GM19438 (cell line): ENCODE measurements around the gene PLA2G15.

Experiments
- ATAC-seq: cut with Tn5 transposase; IDR thresholded peaks from one replicate; pipeline ENCODE4 v1.9.1; 2021; ENCODE audit warnings: low read depth; ENCODE audit not compliant: unreplicated experiment

PLA2G15 gene

GRCh38 chr16:68296291-68296690 lies 51.1 kb downstream of the PLA2G15 start:
- no peak for ATAC-seq

- ATAC-seq: no peak
Observed at GRCh38 chr16:68296693-68297092, 51.5 kb downstream of the PLA2G15 start.

DNA sequence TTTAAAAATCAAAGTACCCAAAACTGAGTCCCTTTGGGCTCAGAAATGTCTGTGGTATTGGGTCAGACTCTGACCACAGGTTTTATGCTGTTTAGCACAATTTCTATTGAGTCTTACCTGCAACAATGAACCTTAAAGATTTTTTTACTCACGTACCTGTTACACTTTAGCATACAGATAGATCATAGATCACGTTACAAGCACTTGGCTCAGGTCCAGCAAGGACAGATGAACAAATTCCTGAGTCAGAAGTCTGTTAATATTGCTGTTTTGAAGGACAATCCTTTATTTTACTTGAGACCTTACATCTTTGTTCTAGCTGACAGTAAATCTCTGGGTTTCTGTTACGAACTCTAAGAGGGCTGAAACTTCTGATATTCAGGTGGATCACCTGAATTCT lies 52.7 kb downstream of the PLA2G15 start:
- ATAC-seq: no peak

- ATAC-seq: no peak
Observed at GRCh38 chr16:68298312-68298711, 53.1 kb downstream of the PLA2G15 start.

GRCh38 chr16:68298907-68299561 lies 53.9 kb downstream of the PLA2G15 start:
- no peak for ATAC-seq

DNA sequence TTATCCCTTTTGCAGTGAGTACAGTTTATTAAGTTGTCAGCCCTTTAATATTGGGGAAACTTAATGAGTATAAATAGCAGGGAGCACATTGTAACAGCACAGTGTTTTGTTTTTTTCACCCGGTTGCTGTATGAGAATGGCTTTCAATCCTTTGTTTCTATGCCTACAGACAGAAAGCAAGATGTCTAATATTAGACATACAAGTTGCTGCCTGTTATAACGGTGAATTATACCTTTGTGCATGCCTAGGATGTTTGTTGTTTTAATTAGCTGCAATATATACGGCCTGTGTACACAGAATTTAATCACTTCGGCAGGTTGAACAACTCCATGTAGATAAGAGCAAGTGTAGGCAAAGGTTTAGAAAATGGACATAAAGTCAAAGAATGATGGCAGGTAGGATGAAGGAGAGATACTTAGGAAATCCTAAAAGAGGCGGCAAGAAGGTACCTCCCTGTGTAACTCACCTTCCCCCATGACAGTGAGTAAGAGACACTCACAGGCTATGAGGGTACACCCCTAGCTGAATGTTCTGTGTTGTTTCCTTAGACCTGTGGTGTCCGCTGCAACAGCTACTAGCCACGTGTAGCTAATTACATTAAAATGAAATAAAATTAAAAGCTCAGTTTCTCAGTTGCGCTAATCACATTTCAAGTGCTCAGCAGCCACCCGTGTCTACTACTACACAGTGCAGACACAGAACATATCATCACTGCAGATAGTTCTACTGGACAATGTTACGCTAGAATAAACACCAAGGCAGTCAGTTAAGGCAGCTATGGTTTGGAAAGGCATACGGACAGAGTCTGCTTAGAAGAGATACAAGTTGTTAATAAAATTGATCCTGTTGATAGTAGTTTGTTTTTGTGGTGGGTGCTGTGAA lies 54.6 kb downstream of the PLA2G15 start:
- no peak for ATAC-seq

DNA sequence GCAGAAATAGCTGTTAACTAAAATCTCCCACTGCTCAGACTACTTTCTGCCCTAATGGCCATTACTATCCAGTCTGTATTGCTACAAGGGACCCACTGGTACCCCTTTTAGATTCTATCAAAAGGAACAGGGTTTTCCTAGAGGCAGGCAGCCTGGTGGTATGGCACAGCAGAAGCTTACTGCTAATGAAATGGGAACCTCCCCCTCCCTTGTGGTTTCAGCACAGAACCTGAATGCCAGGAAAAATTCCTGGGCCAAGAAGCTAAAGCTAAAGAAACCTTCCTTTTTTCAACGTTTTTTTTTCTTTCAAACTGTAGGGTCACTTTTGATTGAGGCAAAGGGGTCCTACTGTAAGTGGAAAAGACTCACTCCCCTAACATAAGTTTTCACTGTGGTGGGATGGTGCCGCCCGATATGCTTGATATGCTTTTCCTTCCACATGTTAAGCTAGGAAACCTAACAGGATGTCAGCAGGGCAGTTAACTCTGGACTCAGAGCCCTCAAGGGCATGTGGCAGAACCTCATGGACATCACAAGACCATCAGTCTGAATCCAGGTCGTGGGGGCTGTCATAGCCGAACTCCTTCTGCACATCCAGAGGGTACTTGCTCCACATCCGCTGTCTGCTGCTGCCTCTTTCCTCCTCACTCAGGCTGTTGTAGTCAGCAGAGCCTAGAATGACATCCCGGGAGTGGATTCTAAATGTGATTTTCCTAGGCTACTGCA lies 55.7 kb downstream of the PLA2G15 start:
- ATAC-seq: no peak

GRCh38 chr16:68306633-68307032 lies 61.5 kb downstream of the PLA2G15 start:
- ATAC-seq: no peak

GRCh38 chr16:68309799-68310198 lies 64.6 kb downstream of the PLA2G15 start:
- no peak for ATAC-seq

DNA sequence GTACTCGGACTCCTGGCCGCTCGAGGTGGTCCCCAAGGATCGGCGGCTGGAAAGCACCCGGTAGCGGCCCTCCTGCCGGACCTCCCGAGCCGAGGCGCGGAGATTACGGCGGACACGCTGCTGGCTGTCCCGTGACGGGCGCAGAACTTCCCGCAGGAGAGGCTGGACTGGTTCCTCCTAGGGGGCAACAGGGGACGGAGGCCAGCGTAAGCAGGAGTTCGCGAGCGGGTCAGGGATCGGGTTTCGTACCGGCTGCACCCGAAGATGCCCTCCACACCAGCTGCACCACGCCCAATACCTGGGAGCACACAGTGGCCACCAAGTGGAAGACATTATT lies 65.2 kb downstream of the PLA2G15 start:
- peak; percentile 29 for ATAC-seq
